HG02981 (cell line): Measurements from ENCODE around the gene GPX3.

Source experiments
- ATAC-seq: cut with Tn5 transposase; IDR thresholded peaks from one replicate; pipeline ENCODE4 v1.9.1; 2021; ENCODE audit warnings: mild to moderate bottlenecking, moderate library complexity; ENCODE audit not compliant: unreplicated experiment

GPX3 gene

GRCh38 chr5:151033217-151033934 lies 13.0 kb downstream of the GPX3 start:
- no peak for ATAC-seq

GRCh38 chr5:151034422-151035379 lies 14.3 kb downstream of the GPX3 start:
- ATAC-seq: no peak

- no peak for ATAC-seq
These were observed 16.2 kb downstream of the GPX3 start for GRCh38 chr5:151036556-151036955.

- ATAC-seq: no peak
These were observed 17.4 kb downstream of the GPX3 start for GRCh38 chr5:151037561-151038411.

- ATAC-seq: no peak
These were observed 18.0 kb downstream of the GPX3 start for GRCh38 chr5:151038412-151038745.

- ATAC-seq: no peak
These were observed 18.4 kb downstream of the GPX3 start for GRCh38 chr5:151038801-151039238.

- ATAC-seq: no peak
These were observed 19.3 kb downstream of the GPX3 start for GRCh38 chr5:151039665-151040064.

- no peak for ATAC-seq
These were observed 19.9 kb downstream of the GPX3 start for GRCh38 chr5:151040211-151040747.

- ATAC-seq: no peak
These were observed 21.3 kb downstream of the GPX3 start for GRCh38 chr5:151041577-151042268.

GRCh38 chr5:151042453-151043093 lies 22.2 kb downstream of the GPX3 start:
- no peak for ATAC-seq

GRCh38 chr5:151047814-151048425 lies 27.5 kb downstream of the GPX3 start:
- peak; percentile 54 for ATAC-seq

GRCh38 chr5:151048526-151048925 lies 28.1 kb downstream of the GPX3 start:
- ATAC-seq: no peak

GRCh38 chr5:151051066-151051930 lies 30.9 kb downstream of the GPX3 start:
- peak; percentile 72 for ATAC-seq

- no peak for ATAC-seq
These were observed 31.7 kb downstream of the GPX3 start for GRCh38 chr5:151051931-151052608.

GRCh38 chr5:151052836-151053235 lies 32.4 kb downstream of the GPX3 start:
- ATAC-seq: no peak

GRCh38 chr5:151053796-151054462 lies 33.5 kb downstream of the GPX3 start:
- ATAC-seq: no peak

- ATAC-seq: no peak
These were observed 34.3 kb downstream of the GPX3 start for GRCh38 chr5:151054709-151055108.
